Effector CD4-positive, alpha-beta T cell (primary cell): ENCODE data around the gene FOLR2.

Experiments
- DNase-seq: peaks from one replicate; pipeline ENCODE4 v3.0.0-alpha.2; 2020

FOLR2 gene

GRCh38 chr11:72208281-72208680 is 8.3 kb upstream of the FOLR2 start:
- DNase-seq = no peak

GRCh38 chr11:72209101-72209500 is 7.5 kb upstream of the FOLR2 start:
- no peak for DNase-seq

GRCh38 chr11:72217841-72218240 is 1.2 kb downstream of the FOLR2 start:
- DNase-seq = no peak

GRCh38 chr11:72218251-72218745 is 1.7 kb downstream of the FOLR2 start:
- no peak for DNase-seq

GRCh38 chr11:72220696-72221363 is 4.2 kb downstream of the FOLR2 start:
- DNase-seq = no peak

- DNase-seq = no peak
Observed at GRCh38 chr11:72221386-72222075, 4.9 kb downstream of the FOLR2 start.

- no peak for DNase-seq
Observed at GRCh38 chr11:72222106-72222891, 5.7 kb downstream of the FOLR2 start.

GRCh38 chr11:72222907-72223614 is 6.5 kb downstream of the FOLR2 start:
- peak; percentile 92 for DNase-seq

- DNase-seq = peak; percentile 37
Observed at GRCh38 chr11:72223615-72224563, 7.3 kb downstream of the FOLR2 start.

- peak; percentile 19 for DNase-seq
Observed at GRCh38 chr11:72224564-72225410, 8.2 kb downstream of the FOLR2 start, which contains the start of gene INPPL1. TSS of gene INPPL1 (plus strand) at chr11:72224767. CDS start at chr11:72224985, 218 bp downstream.

- no peak for DNase-seq
Observed at GRCh38 chr11:72225411-72225951, 8.9 kb downstream of the FOLR2 start.

- DNase-seq = no peak
Observed at GRCh38 chr11:72226701-72227100, 10.1 kb downstream of the FOLR2 start.

GRCh38 chr11:72227316-72228228 is 11.0 kb downstream of the FOLR2 start:
- DNase-seq = no peak

- no peak for DNase-seq
Observed at GRCh38 chr11:72228229-72228843, 11.7 kb downstream of the FOLR2 start.

GRCh38 chr11:72228844-72229231 is 12.2 kb downstream of the FOLR2 start:
- DNase-seq = no peak

GRCh38 chr11:72229336-72229924 is 12.8 kb downstream of the FOLR2 start:
- no peak for DNase-seq

- no peak for DNase-seq
Observed at GRCh38 chr11:72229925-72230763, 13.6 kb downstream of the FOLR2 start.
